Caco-2 (cell line): ENCODE results near the gene WIPF3. TPM values are rescaled to one million over a fixed set of nuclear protein-coding genes. Genes with fewer than 3 reads are reported as not detected.

Source experiments
- BruUV-seq: library from RNA; stranded (reverse); fragments of 400-500 nt; replicated peaks from 2 replicates; lab custom pipeline; 2021; lab: Mats Ljungman, UMichigan
- CTCF ChIA-PET: fragments of 300-600 bp; sonication (Branson Sonifier 250); formaldehyde crosslinking; loops from one replicate; lab custom pipeline; 2022; ENCODE audit warnings: antibody characterized with exemption; lab: Charles Lee
- POLR2A ChIA-PET: fragments of 300-600 bp; sonication (Branson Sonifier 250); formaldehyde crosslinking; loops from one replicate; lab custom pipeline; 2022; ENCODE audit warnings: antibody characterized with exemption; lab: Charles Lee
- DNase-seq, 2 experiments: peaks; one replicate each; pipeline versions ENCODE4 v3.0.0 to v3.0.0-alpha.2; 2020 to 2022
- H3K27me3 ChIP-seq: replicated peaks from 2 replicates; pipeline ENCODE4 v1.6.0; 2011; ENCODE audit warnings: low read length; ENCODE audit not compliant: control insufficient read depth, insufficient read depth
- H3K36me3 ChIP-seq: 2 replicates; pipeline ENCODE4 v1.5.1; 2011; ENCODE audit warnings: low read length; ENCODE audit not compliant: control insufficient read depth, insufficient read depth
- H3K4me1 ChIP-seq: fragments of 250-450 bp; sonication (Bioruptor Pico); 2 replicates; pipeline ENCODE4 v1.5.1; 2020; ENCODE audit warnings: mild to moderate bottlenecking
- H3K4me3 ChIP-seq: 2 replicates; pipeline ENCODE4 v1.5.1; 2011; ENCODE audit warnings: low read depth, mild to moderate bottlenecking, control low read depth, low read length
- H3K9me3 ChIP-seq: fragments of 250-450 bp; sonication (Bioruptor Pico); 2 replicates; pipeline ENCODE4 v1.5.1; 2020; ENCODE audit warnings: mild to moderate bottlenecking, moderate library complexity
- H3K27ac Mint-ChIP-seq: one replicate; pipeline ENCODE4 v1.8.0; 2022; ENCODE audit warnings: mixed read lengths; ENCODE audit not compliant: unreplicated experiment
- H3K27me3 Mint-ChIP-seq: one replicate; pipeline ENCODE4 v1.8.0; 2022; ENCODE audit warnings: mixed read lengths; ENCODE audit not compliant: insufficient read depth, unreplicated experiment
- H3K36me3 Mint-ChIP-seq: one replicate; pipeline ENCODE4 v1.8.0; 2022; ENCODE audit warnings: mild to moderate bottlenecking, mixed read lengths; ENCODE audit not compliant: insufficient read depth, unreplicated experiment
- H3K4me1 Mint-ChIP-seq: one replicate; pipeline ENCODE4 v1.8.0; 2022; ENCODE audit warnings: low read depth, mixed read lengths; ENCODE audit not compliant: unreplicated experiment
- H3K4me3 Mint-ChIP-seq: one replicate; pipeline ENCODE4 v1.8.0; 2022; ENCODE audit warnings: mild to moderate bottlenecking, moderate library complexity, mixed read lengths; ENCODE audit not compliant: unreplicated experiment
- H3K9me3 Mint-ChIP-seq: one replicate; pipeline ENCODE4 v1.8.0; 2022; ENCODE audit warnings: mixed read lengths; ENCODE audit not compliant: unreplicated experiment
- intact Hi-C: fragments of 100-400 bp; cut with micrococcal nuclease; formaldehyde crosslinking; loops from one replicate; pipeline ENCODE4 v1.10.0; 2022; ENCODE audit not compliant: unreplicated experiment
- total RNA-seq: library from RNA; stranded (reverse); gene quantifications from 2 replicates; pipeline ENCODE4 v1.2.3, GENCODE V29; 2022
- TF ChIP-seq, protein P1 (sequence below), 2 experiments: fragments of 200-600 bp in 1 of 2; IDR thresholded peaks; 1 replicate in 1 of 2; 2 replicates in 1 of 2; pipeline versions ENCODE4 v1.5.1 to v1.8.0; 2011 to 2022; ENCODE audit warnings: antibody characterized with exemption in 1 of 2, control low read depth in 1 of 2, inconsistent platforms in 1 of 2, low read depth in 1 of 2, low read length in 1 of 2, mild to moderate bottlenecking in 1 of 2, moderate library complexity in 1 of 2; ENCODE audit not compliant: insufficient read depth in 1 of 2, severe bottlenecking in 1 of 2, unreplicated experiment in 1 of 2

Gene WIPF3
- total RNA-seq, 1 experiment from 2014 or later = 1.2 TPM

DNA sequence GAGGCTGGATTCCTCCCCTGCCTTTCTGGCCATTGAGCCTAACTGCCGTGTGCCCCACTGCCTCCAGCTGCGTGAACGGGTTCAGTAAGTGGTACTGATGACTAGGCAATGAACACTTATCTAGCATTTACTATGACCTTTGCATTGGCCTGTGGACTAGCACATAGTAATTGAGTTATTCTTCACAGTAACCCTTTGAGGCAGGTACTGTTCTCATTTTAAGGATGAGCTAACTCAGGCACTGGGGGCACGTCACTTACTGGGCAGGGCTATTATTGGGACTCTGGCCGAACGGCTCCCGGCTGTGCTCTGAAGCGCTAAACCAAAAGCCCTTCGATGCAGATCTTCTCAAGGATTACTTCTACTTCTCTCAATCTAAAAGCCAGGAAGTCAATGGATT lies 38.3 kb downstream of the WIPF3 start:
- TF ChIP-seq, protein P1, sequence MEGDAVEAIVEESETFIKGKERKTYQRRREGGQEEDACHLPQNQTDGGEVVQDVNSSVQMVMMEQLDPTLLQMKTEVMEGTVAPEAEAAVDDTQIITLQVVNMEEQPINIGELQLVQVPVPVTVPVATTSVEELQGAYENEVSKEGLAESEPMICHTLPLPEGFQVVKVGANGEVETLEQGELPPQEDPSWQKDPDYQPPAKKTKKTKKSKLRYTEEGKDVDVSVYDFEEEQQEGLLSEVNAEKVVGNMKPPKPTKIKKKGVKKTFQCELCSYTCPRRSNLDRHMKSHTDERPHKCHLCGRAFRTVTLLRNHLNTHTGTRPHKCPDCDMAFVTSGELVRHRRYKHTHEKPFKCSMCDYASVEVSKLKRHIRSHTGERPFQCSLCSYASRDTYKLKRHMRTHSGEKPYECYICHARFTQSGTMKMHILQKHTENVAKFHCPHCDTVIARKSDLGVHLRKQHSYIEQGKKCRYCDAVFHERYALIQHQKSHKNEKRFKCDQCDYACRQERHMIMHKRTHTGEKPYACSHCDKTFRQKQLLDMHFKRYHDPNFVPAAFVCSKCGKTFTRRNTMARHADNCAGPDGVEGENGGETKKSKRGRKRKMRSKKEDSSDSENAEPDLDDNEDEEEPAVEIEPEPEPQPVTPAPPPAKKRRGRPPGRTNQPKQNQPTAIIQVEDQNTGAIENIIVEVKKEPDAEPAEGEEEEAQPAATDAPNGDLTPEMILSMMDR (IDR thresholded peaks at IDR 0.05; ENCODE audit: insufficient read depth in 1 of 2, low read depth in 1 of 2, low read length in 1 of 2, severe bottlenecking in 1 of 2, unreplicated experiment in 1 of 2) = no peak
- no peaks in the 10 kb centered on the region for H3K9me3 ChIP-seq
- no peak for DNase-seq
- POLR2A ChIA-PET = no interaction called here
- no peaks in the 10 kb centered on the region for H3K27me3 ChIP-seq
- CTCF ChIA-PET = interaction anchor here (0.5 kb wide), 1 partner anchor 10 kb away, joined by 3 read pairs; no protein-coding TSS in a partner anchor
- no peaks in the 10 kb centered on the region for H3K36me3 Mint-ChIP-seq
- H3K4me3 ChIP-seq = no peak overlapping the region
- H3K9me3 Mint-ChIP-seq = no peaks in the 10 kb centered on the region
- no peaks in the 10 kb centered on the region for H3K27me3 Mint-ChIP-seq
- peaks cover 19% of the 10 kb centered on the region for H3K4me1 ChIP-seq
- intact Hi-C loops = no loop called here
- no peak overlapping the region for H3K27ac Mint-ChIP-seq
- H3K4me1 Mint-ChIP-seq = peaks cover 12% of the 10 kb centered on the region
- H3K36me3 ChIP-seq = no peaks in the 10 kb centered on the region
- BruUV-seq = no TSS peak
- no peak overlapping the region for H3K4me3 Mint-ChIP-seq

- no peak overlapping the region for H3K4me3 ChIP-seq
- ChIA-PET POLR2A (no interaction called here), CTCF (no interaction called here)
- no TSS peak for BruUV-seq
- Mint-ChIP-seq H3K36me3 (peaks cover 6% of the 10 kb centered on the region), H3K9me3 (no peaks in the 10 kb centered on the region), H3K4me1 (peaks cover 12% of the 10 kb centered on the region), H3K27ac (no peak overlapping the region), H3K27me3 (no peaks in the 10 kb centered on the region), H3K4me3 (peak overlapping the region; percentile 7)
- intact Hi-C loops = no loop called here
- no peaks in the 10 kb centered on the region for H3K36me3 ChIP-seq
- H3K27me3 ChIP-seq = no peaks in the 10 kb centered on the region
- peak; percentile 28 to 53 for DNase-seq
- H3K9me3 ChIP-seq = no peaks in the 10 kb centered on the region
- TF ChIP-seq, protein P1 (IDR thresholded peaks at IDR 0.05; ENCODE audit: insufficient read depth in 1 of 2, low read depth in 1 of 2, low read length in 1 of 2, severe bottlenecking in 1 of 2, unreplicated experiment in 1 of 2) = no peak
- H3K4me1 ChIP-seq = peaks cover 19% of the 10 kb centered on the region
These were observed 41.2 kb downstream of the WIPF3 start for GRCh38 chr7:29847496-29847895.

- Histone ChIP-seq H3K36me3 (no peaks in the 10 kb centered on the region), H3K9me3 (no peaks in the 10 kb centered on the region), H3K27me3 (no peaks in the 10 kb centered on the region), H3K4me1 (peaks cover 19% of the 10 kb centered on the region), H3K4me3 (no peak overlapping the region)
- TF ChIP-seq, protein P1 (IDR thresholded peaks at IDR 0.05; ENCODE audit: insufficient read depth in 1 of 2, low read depth in 1 of 2, low read length in 1 of 2, severe bottlenecking in 1 of 2, unreplicated experiment in 1 of 2) = no peak
- Mint-ChIP-seq H3K9me3 (no peaks in the 10 kb centered on the region), H3K27me3 (no peaks in the 10 kb centered on the region), H3K4me1 (peaks cover 12% of the 10 kb centered on the region), H3K36me3 (peaks cover 6% of the 10 kb centered on the region), H3K4me3 (peak overlapping the region; percentile 7), H3K27ac (no peak overlapping the region)
- ChIA-PET CTCF (no interaction called here), POLR2A (no interaction called here)
- no peak for DNase-seq
- BruUV-seq = no TSS peak
- intact Hi-C loops = no loop called here
These were observed 41.6 kb downstream of the WIPF3 start for GRCh38 chr7:29847916-29848315.
